ENCODE data around the gene ARHGAP36.

The ARHGAP36 gene

GRCh38 chrX:131058136-131058868 is at the start of gene ARHGAP36:
ARHGAP36 (plus strand) TSS chrX:131058346; CDS start chrX:131081666, 23,320 bp downstream.
- DNase-seq, result no peak

GRCh38 chrX:131010186-131010585 is 48.0 kb upstream of the ARHGAP36 start:
- no peak for DNase-seq

- no peak for DNase-seq
Observed at GRCh38 chrX:131025336-131025735, 32.8 kb upstream of the ARHGAP36 start.

GRCh38 chrX:131032354-131033230 is 25.6 kb upstream of the ARHGAP36 start:
- DNase-seq, result no peak

GRCh38 chrX:131034063-131034462 is 24.1 kb upstream of the ARHGAP36 start:
- no peak for DNase-seq

GRCh38 chrX:131040781-131041180 is 17.4 kb upstream of the ARHGAP36 start:
- no peak for DNase-seq

GRCh38 chrX:131041667-131042066 is 16.5 kb upstream of the ARHGAP36 start:
- no peak for DNase-seq

GRCh38 chrX:131045726-131046125 is 12.4 kb upstream of the ARHGAP36 start:
- no peak for DNase-seq

GRCh38 chrX:131046596-131046995 is 11.6 kb upstream of the ARHGAP36 start:
- no peak for DNase-seq

- no peak for DNase-seq
Observed at GRCh38 chrX:131047180-131047579, 11.0 kb upstream of the ARHGAP36 start.

GRCh38 chrX:131053076-131053475 is 5.1 kb upstream of the ARHGAP36 start:
- no peak for DNase-seq

GRCh38 chrX:131054906-131055305 is 3.2 kb upstream of the ARHGAP36 start:
- DNase-seq, result no peak

- no peak for DNase-seq
Observed at GRCh38 chrX:131057706-131058105, 440 bp upstream of the ARHGAP36 start.

GRCh38 chrX:131059246-131059645 is 1.1 kb downstream of the ARHGAP36 start:
- no peak for DNase-seq

- DNase-seq, result no peak
Observed at GRCh38 chrX:131060147-131060546, 2.0 kb downstream of the ARHGAP36 start.

- peak in 13 of 56 donors; percentile 0 to 34 (median 4) for DNase-seq
Observed at GRCh38 chrX:131061306-131061705, 3.2 kb downstream of the ARHGAP36 start.

GRCh38 chrX:131063613-131064012 is 5.5 kb downstream of the ARHGAP36 start:
- DNase-seq, result no peak

- no peak for DNase-seq
Observed at GRCh38 chrX:131066237-131066636, 8.1 kb downstream of the ARHGAP36 start.

- no peak for DNase-seq
Observed at GRCh38 chrX:131067216-131067615, 9.1 kb downstream of the ARHGAP36 start.

- no peak for DNase-seq
Observed at GRCh38 chrX:131067846-131068745, 9.9 kb downstream of the ARHGAP36 start.

GRCh38 chrX:131068945-131069719 is 11.0 kb downstream of the ARHGAP36 start:
- peak in 23 of 56 donors; percentile 1 to 38 (median 14) for DNase-seq

All from amygdala (tissue), 56 donors.